Measurements from ENCODE around the gene CISD3. TPM values are rescaled to one million over a fixed set of nuclear protein-coding genes. Genes with fewer than 3 reads are reported as not detected.

Gene CISD3
- total and polyA plus RNA-seq, 8 donors: 27.5 to 44.3 (median 30.9) TPM

DNA sequence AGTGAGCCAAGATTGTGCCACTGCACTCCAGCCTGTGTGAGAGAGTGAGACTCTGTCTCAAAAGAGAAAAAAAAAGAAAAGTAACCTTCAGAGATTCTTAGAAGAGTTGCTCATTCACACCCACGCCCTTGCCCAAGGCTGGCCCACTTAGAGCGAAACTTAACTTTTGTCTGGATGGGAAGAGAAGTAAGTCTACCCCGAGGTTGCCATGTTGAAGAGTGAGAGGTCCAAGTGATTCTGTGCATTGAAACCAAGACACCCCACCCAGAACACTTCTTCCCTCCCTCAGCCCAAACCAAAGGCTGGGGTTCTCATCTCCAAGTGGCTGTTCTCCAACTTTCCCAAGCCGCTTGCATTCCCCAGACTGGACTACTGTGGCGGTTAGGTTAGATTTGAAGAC lies 2.4 kb upstream of the CISD3 start:
- no peak overlapping the region for H3K4me3 ChIP-seq
- H3K36me3 ChIP-seq: no peaks in the 10 kb centered on the region
- TF ChIP-seq, protein P1, sequence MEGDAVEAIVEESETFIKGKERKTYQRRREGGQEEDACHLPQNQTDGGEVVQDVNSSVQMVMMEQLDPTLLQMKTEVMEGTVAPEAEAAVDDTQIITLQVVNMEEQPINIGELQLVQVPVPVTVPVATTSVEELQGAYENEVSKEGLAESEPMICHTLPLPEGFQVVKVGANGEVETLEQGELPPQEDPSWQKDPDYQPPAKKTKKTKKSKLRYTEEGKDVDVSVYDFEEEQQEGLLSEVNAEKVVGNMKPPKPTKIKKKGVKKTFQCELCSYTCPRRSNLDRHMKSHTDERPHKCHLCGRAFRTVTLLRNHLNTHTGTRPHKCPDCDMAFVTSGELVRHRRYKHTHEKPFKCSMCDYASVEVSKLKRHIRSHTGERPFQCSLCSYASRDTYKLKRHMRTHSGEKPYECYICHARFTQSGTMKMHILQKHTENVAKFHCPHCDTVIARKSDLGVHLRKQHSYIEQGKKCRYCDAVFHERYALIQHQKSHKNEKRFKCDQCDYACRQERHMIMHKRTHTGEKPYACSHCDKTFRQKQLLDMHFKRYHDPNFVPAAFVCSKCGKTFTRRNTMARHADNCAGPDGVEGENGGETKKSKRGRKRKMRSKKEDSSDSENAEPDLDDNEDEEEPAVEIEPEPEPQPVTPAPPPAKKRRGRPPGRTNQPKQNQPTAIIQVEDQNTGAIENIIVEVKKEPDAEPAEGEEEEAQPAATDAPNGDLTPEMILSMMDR (IDR thresholded peaks at IDR 0.05): no peak
- FAIRE-seq (no peak), ATAC-seq (no peak), DNase-seq (peak in 1 of 6 donors; percentile 16)
- 84 to 87% methylated on average over 5 of the region's 5 CpGs for WGBS, 2 donors
- intact Hi-C loops (cut with DNase I): no loop called here
- H3K27ac ChIP-seq: no peak overlapping the region
- H3K9me3 ChIP-seq: no peaks in the 10 kb centered on the region
- peaks cover 11 to 15% (median 15%) of the 10 kb centered on the region in 3 donors for H3K4me1 ChIP-seq
- H3K27me3 ChIP-seq: no peaks in the 10 kb centered on the region

DNA sequence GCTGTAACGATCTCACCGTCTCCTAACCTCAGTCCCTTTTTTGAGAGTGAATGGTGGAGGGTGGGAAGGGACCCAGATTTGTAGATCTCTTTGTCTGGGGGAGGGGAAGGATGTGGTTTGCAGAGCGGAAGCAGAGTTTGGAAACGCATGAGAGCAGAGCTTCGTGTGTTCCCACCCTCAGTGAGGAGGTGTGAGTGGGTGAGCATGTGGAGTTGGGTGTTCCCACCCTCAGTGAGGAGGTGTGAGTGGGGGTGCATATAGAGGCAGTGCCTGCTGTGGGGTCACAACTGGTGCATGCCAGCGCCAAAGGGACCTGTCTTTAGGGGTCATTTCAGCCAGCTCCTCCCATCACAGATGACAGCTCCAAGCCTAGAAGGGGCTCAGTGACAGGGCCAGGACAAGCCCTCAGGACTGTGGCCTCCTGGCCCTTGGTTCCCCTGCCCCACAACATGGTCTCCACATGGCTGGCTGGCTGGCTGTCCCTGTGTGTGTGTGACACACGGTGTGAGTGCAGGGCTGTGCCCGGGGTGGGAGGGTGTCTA lies 1.8 kb upstream of the CISD3 start:
- intact Hi-C loops (cut with DNase I): no loop called here
- peak overlapping the region in 1 of 4 donors; percentile 2 for H3K27ac ChIP-seq

DNA sequence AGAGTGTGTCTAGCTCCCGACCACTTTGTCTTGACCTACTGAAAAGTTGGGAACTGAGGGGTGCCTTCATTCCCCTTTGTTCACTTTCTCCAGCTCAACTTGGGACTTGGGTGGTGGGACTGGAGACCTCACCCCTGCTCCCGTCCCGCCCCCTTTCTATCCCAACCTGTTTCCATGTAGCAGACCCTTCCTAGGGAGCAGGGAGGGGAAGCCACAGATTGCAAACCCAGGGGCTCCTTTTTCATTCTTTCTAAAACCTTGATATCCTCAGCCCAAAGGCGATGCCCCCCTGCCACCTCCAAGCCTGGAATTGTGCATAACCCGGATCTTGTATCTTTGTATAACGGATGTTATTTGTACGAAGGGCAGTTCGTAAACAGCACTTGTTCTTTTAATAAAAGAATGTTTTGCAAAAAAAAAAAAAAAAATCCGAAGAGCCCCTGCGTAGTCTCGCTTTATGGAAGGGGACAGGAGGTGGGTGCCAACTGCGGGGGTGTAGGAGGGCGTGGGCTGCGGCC lies 714 bp upstream of the CISD3 start:
- Histone ChIP-seq H3K27ac (peak overlapping the region; percentile 48 to 85 (median 70)), H3K4me1 (peaks cover 22 to 31% (median 27%) of the 10 kb centered on the region in 3 donors), H3K4me3 (peak overlapping the region in 3 of 4 donors; percentile 45 to 65 (median 64)), H3K9me3 (no peaks in the 10 kb centered on the region), H3K36me3 (no peaks in the 10 kb centered on the region), H3K27me3 (no peaks in the 10 kb centered on the region)
- peak in 1 of 6 donors; percentile 23 for DNase-seq
- intact Hi-C loops (cut with DNase I): no loop called here
- WGBS, 2 donors: 23 to 24% methylated on average over 14 of the region's 14 CpGs
- TF ChIP-seq, protein P1 (IDR thresholded peaks at IDR 0.05): no peak
- no peak for ATAC-seq
- no peak for FAIRE-seq

More for the DNA sequence above, 1.8 kb upstream of the CISD3 start:
- ATAC-seq (no peak), DNase-seq (peak in 3 of 6 donors; percentile 30 to 70 (median 37)), FAIRE-seq (no peak)
- Histone ChIP-seq H3K27me3 (no peaks in the 10 kb centered on the region), H3K9me3 (no peaks in the 10 kb centered on the region), H3K4me1 (peaks cover 15 to 20% (median 16%) of the 10 kb centered on the region in 3 donors), H3K4me3 (no peak overlapping the region), H3K36me3 (no peaks in the 10 kb centered on the region)
- WGBS, 2 donors: 74 to 75% methylated on average over 7 to 8 of the region's 8 CpGs
- TF ChIP-seq, protein P1 (IDR thresholded peaks at IDR 0.05): no peak

DNA sequence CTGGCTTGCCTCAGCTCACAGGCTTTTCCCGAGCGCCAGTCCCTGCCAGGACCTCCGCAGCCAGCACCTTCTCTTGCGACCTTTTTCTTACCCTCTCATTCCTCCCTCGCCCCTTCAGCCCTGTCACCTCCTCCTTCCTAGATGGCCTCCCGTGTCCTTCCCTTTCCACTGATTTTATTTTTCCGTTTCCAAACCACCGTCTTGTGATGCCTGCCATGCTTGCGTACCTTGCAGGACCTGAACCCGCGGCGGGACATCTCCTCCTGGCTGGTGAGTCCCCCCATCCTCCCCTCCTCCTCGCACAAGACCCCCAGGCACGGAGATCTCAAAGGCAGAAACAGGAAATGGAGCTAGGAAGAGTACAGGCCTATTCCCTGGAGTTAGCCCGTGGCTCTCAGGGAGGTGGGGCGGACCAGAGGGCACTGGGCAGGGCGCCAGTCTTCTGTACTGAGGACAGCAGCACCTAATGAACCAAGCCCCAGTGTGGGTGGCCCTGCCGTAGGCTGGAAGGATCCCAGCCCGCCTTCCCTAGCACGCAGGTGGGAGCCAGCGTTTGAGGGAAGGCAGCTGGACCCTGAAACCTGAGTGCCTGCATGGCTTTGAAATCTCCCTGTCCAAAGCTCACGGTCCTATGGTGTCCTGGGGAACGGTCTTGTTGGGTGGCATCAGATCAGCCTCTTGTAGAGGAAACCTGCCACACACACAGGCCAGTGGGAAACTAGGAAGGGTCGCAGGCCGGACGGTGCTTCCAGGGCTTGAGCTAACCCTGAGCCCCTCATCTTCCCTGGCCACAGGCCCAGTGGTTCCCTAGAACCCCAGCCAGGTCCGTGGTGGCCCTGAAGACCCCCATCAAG lies 612 bp downstream of the CISD3 start:
- 4 to 6% methylated on average over 27 of the region's 27 CpGs for WGBS, 2 donors
- Histone ChIP-seq H3K4me3 (peak overlapping the region; percentile 51 to 73 (median 64)), H3K9me3 (no peaks in the 10 kb centered on the region), H3K4me1 (peaks cover 22 to 42% (median 38%) of the 10 kb centered on the region in 3 donors), H3K27ac (peak overlapping the region; percentile 83 to 91 (median 85)), H3K27me3 (no peaks in the 10 kb centered on the region), H3K36me3 (peaks cover 0 to under 1% (median 0%) of the 10 kb centered on the region in 3 donors)
- DNase-seq (peak; percentile 88 to 97 (median 90)), ATAC-seq (peak; percentile 49 to 69 (median 66)), FAIRE-seq (no peak)
- TF ChIP-seq, protein P1 (IDR thresholded peaks at IDR 0.05): no peak
- intact Hi-C loops (cut with DNase I): loop anchor here in 1 of 3 donors (5.0 kb wide), 1 partner anchor 53 kb away; no protein-coding TSS in a partner anchor

Data from pancreas (tissue), 10 donors.